Measurements from ENCODE around the gene BAZ2A. TPM values are rescaled to one million over a fixed set of nuclear protein-coding genes. Genes with fewer than 3 reads are reported as not detected.

BAZ2A gene
- polyA plus RNA-seq, 3 donors = 8.9 to 86.0 (median 21.1) TPM

- H3K27ac ChIP-seq (ENCODE audit: low read depth in 1 of 2, low read length in 2 of 2) = peak overlapping the region; percentile 77 to 92
- H3K4me1 ChIP-seq (ENCODE audit: control insufficient read depth in 1 of 2, insufficient read depth in 2 of 2, low read length in 2 of 2) = peaks cover 58 to 71% of the 10 kb centered on the region in 2 donors
- peaks cover 80% of the 10 kb centered on the region for H3K79me2 ChIP-seq (ENCODE audit: insufficient read depth, low read length)
- H3K9ac ChIP-seq (ENCODE audit: insufficient read depth, low read length, poor library complexity, severe bottlenecking) = peak overlapping the region; percentile 68
- TF ChIP-seq, protein P1, sequence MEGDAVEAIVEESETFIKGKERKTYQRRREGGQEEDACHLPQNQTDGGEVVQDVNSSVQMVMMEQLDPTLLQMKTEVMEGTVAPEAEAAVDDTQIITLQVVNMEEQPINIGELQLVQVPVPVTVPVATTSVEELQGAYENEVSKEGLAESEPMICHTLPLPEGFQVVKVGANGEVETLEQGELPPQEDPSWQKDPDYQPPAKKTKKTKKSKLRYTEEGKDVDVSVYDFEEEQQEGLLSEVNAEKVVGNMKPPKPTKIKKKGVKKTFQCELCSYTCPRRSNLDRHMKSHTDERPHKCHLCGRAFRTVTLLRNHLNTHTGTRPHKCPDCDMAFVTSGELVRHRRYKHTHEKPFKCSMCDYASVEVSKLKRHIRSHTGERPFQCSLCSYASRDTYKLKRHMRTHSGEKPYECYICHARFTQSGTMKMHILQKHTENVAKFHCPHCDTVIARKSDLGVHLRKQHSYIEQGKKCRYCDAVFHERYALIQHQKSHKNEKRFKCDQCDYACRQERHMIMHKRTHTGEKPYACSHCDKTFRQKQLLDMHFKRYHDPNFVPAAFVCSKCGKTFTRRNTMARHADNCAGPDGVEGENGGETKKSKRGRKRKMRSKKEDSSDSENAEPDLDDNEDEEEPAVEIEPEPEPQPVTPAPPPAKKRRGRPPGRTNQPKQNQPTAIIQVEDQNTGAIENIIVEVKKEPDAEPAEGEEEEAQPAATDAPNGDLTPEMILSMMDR (IDR thresholded peaks at IDR 0.05) = no peak
- H3K4me3 ChIP-seq (replicated peaks in 1 of 3; ENCODE audit: low read depth in 2 of 3, low read length in 3 of 3) = peak overlapping the region; percentile 68 to 94 (median 80)
- peaks cover 34 to 37% of the 10 kb centered on the region in 2 donors for H3K36me3 ChIP-seq (replicated peaks in 1 of 2; ENCODE audit: control insufficient read depth in 1 of 2, insufficient read depth in 2 of 2, low read length in 2 of 2)
- peaks cover 66% of the 10 kb centered on the region for H4K20me1 ChIP-seq (ENCODE audit: insufficient read depth, low read length)
- H3K9me3 Mint-ChIP-seq = no peaks in the 10 kb centered on the region
- WGBS (ENCODE audit: insufficient coverage) = 0% methylated on average over 19 of the region's 20 CpGs
- peaks cover 31 to 41% of the 10 kb centered on the region in 2 donors for H3K36me3 Mint-ChIP-seq
- no peaks in the 10 kb centered on the region for H3K27me3 Mint-ChIP-seq (ENCODE audit: low read depth in 3 of 3)
- peak overlapping the region; percentile 98 to 99 (median 99) for H3K27ac Mint-ChIP-seq
- peaks cover 67% of the 10 kb centered on the region for H3K4me1 Mint-ChIP-seq
- no peaks in the 10 kb centered on the region for H3K27me3 ChIP-seq (ENCODE audit: control insufficient read depth in 2 of 2, insufficient read depth in 2 of 2, low read length in 2 of 2)
- peak; percentile 78 to 85 (median 85) for DNase-seq
- no peaks in the 10 kb centered on the region for H3K9me3 ChIP-seq (replicated peaks in 1 of 2; ENCODE audit: control insufficient read depth in 1 of 2, insufficient read depth in 1 of 2, low read length in 2 of 2)
- peak overlapping the region; percentile 95 to 99 for H3K4me3 Mint-ChIP-seq
- intact Hi-C loops (cut with micrococcal nuclease) = no loop called here
- H3K4me2 ChIP-seq (replicated peaks; ENCODE audit: extremely low read depth, low read length, poor library complexity, severe bottlenecking) = peak overlapping the region; percentile 99
- H2AFZ ChIP-seq (ENCODE audit: insufficient read depth, low read depth, low read length, poor library complexity, severe bottlenecking) = peak overlapping the region; percentile 78
Observed at GRCh38 chr12:56635806-56636674, 5.9 kb upstream of the BAZ2A start.

DNA sequence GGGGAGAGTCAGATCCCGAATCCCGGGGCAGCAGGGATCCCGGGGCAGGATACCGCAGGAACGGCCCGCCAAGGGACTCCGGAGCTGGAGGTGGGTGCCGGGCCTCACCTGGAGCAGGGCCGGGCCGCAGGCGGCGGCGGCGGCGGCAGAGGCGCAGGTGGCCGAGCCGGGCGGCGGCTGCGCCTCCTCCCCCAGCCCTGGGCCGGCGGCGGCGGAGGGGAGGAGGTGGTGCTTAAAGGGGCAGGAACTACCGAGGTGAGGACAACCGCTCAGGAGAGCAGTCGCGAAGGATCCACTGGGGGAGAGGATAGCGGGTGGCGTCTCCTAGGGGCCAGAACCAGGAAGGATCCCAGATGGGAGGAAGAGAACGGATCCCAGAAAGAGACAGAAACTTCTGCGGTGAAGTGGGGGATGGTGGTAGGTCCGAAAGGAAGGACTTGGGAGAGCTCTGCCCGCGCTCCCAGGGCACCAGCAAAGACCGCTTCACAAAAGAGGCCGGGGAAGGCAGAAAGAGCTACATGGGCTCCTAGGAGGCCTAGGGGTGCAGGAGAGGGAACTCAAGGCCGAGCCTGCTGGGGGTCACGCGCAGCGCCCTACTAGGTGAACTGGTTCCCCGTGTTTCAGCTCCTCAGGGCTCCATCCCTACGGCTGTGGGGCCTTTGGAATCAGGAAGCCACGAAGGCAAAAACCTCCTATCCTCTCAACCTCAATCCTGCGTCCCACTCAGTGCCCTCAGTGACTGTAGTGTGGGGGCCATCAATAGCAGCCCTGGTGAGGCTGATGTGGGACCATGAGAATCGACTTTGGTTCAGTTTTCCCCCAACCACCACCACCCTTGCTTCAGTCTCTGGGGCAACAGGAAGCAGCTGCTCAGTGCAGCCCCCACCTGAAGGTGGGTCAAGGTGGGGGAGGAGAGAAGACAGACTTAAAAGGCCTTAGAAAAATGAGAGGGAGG is 5.0 kb upstream of the BAZ2A start:
- WGBS (ENCODE audit: insufficient coverage) = under 1% methylated on average over 27 of the region's 47 CpGs
- Histone ChIP-seq H2AFZ (ENCODE audit: insufficient read depth, low read depth, low read length, poor library complexity, severe bottlenecking) (peak overlapping the region; percentile 78), H3K4me1 (ENCODE audit: control insufficient read depth in 1 of 2, insufficient read depth in 2 of 2, low read length in 2 of 2) (peaks cover 66 to 81% of the 10 kb centered on the region in 2 donors), H3K27me3 (ENCODE audit: control insufficient read depth in 2 of 2, insufficient read depth in 2 of 2, low read length in 2 of 2) (no peaks in the 10 kb centered on the region), H3K36me3 (replicated peaks in 1 of 2; ENCODE audit: control insufficient read depth in 1 of 2, insufficient read depth in 2 of 2, low read length in 2 of 2) (peaks cover 26 to 30% of the 10 kb centered on the region in 2 donors), H3K27ac (ENCODE audit: low read depth in 1 of 2, low read length in 2 of 2) (peak overlapping the region; percentile 77 to 92), H3K9ac (ENCODE audit: insufficient read depth, low read length, poor library complexity, severe bottlenecking) (peak overlapping the region; percentile 68), H3K4me3 (replicated peaks in 1 of 3; ENCODE audit: low read depth in 2 of 3, low read length in 3 of 3) (peak overlapping the region; percentile 68 to 94 (median 80)), H4K20me1 (ENCODE audit: insufficient read depth, low read length) (peaks cover 63% of the 10 kb centered on the region), H3K9me3 (replicated peaks in 1 of 2; ENCODE audit: control insufficient read depth in 1 of 2, insufficient read depth in 1 of 2, low read length in 2 of 2) (no peaks in the 10 kb centered on the region), H3K79me2 (ENCODE audit: insufficient read depth, low read length) (peaks cover 81% of the 10 kb centered on the region), H3K4me2 (replicated peaks; ENCODE audit: extremely low read depth, low read length, poor library complexity, severe bottlenecking) (peak overlapping the region; percentile 99)
- Mint-ChIP-seq H3K36me3 (peaks cover 25 to 34% of the 10 kb centered on the region in 2 donors), H3K4me3 (peak overlapping the region; percentile 95 to 99), H3K27ac (peak overlapping the region; percentile 98 to 99 (median 99)), H3K4me1 (peaks cover 76% of the 10 kb centered on the region), H3K27me3 (ENCODE audit: low read depth in 3 of 3) (no peaks in the 10 kb centered on the region), H3K9me3 (no peaks in the 10 kb centered on the region)
- intact Hi-C loops (cut with micrococcal nuclease) = no loop called here
- peak in 2 of 3 donors; percentile 43 to 44 for DNase-seq
- TF ChIP-seq, protein P1 (IDR thresholded peaks at IDR 0.05) = peak; percentile 20

Data from CD14-positive monocyte (primary cell).